Measurements from ENCODE around the gene LRRN2. TPM values are rescaled to one million over a fixed set of nuclear protein-coding genes. Genes with fewer than 3 reads are reported as not detected.

LRRN2 gene
- total RNA-seq, 1 donor from 2014 or later = not detected

- intact Hi-C loops (cut with micrococcal nuclease) = no loop called here
- H3K36me3 Mint-ChIP-seq (ENCODE audit: low read depth) = no peaks in the 10 kb centered on the region
- no peak for TF ChIP-seq CTCF (IDR thresholded peaks at IDR 0.05)
- H3K27me3 Mint-ChIP-seq = peaks cover 23% of the 10 kb centered on the region
- no peak for DNase-seq
- no peak overlapping the region for H3K27ac Mint-ChIP-seq
- no peaks in the 10 kb centered on the region for H3K9me3 Mint-ChIP-seq
- CTCF ChIA-PET = no interaction called here
- H3K4me1 Mint-ChIP-seq = no peaks in the 10 kb centered on the region
- POLR2A ChIA-PET = no interaction called here
- no peak for ATAC-seq (ENCODE audit: low read depth)
- H3K4me3 Mint-ChIP-seq = no peak overlapping the region
Measured at GRCh38 chr1:204697893-204698292, 12.4 kb upstream of the LRRN2 start.

- no peaks in the 10 kb centered on the region for H3K9me3 Mint-ChIP-seq
- no peak for TF ChIP-seq CTCF (IDR thresholded peaks at IDR 0.05)
- CTCF ChIA-PET = no interaction called here
- POLR2A ChIA-PET = no interaction called here
- H3K27ac Mint-ChIP-seq = no peak overlapping the region
- H3K4me3 Mint-ChIP-seq = no peak overlapping the region
- no peak for DNase-seq
- no peaks in the 10 kb centered on the region for H3K4me1 Mint-ChIP-seq
- H3K36me3 Mint-ChIP-seq (ENCODE audit: low read depth) = no peaks in the 10 kb centered on the region
- ATAC-seq (ENCODE audit: low read depth) = no peak
- H3K27me3 Mint-ChIP-seq = peaks cover 25% of the 10 kb centered on the region
- intact Hi-C loops (cut with micrococcal nuclease) = no loop called here
Measured at GRCh38 chr1:204696606-204697005, 11.1 kb upstream of the LRRN2 start.

GRCh38 chr1:204695692-204696091 lies 10.2 kb upstream of the LRRN2 start:
- TF ChIP-seq CTCF (IDR thresholded peaks at IDR 0.05) = no peak
- no peaks in the 10 kb centered on the region for H3K9me3 Mint-ChIP-seq
- intact Hi-C loops (cut with micrococcal nuclease) = no loop called here
- ATAC-seq (ENCODE audit: low read depth) (no peak), DNase-seq (no peak)
- no peaks in the 10 kb centered on the region for H3K4me1 Mint-ChIP-seq
- peaks cover 25% of the 10 kb centered on the region for H3K27me3 Mint-ChIP-seq
- ChIA-PET POLR2A (no interaction called here), CTCF (no interaction called here)
- no peaks in the 10 kb centered on the region for H3K36me3 Mint-ChIP-seq (ENCODE audit: low read depth)
- no peak overlapping the region for H3K27ac Mint-ChIP-seq
- no peak overlapping the region for H3K4me3 Mint-ChIP-seq

- ChIA-PET CTCF (no interaction called here), POLR2A (no interaction called here)
- Mint-ChIP-seq H3K4me1 (no peaks in the 10 kb centered on the region), H3K9me3 (no peaks in the 10 kb centered on the region), H3K4me3 (no peak overlapping the region), H3K27me3 (peaks cover 30% of the 10 kb centered on the region), H3K36me3 (ENCODE audit: low read depth) (no peaks in the 10 kb centered on the region), H3K27ac (no peak overlapping the region)
- ATAC-seq (ENCODE audit: low read depth) (no peak), DNase-seq (no peak)
- no peak for TF ChIP-seq CTCF (IDR thresholded peaks at IDR 0.05)
- intact Hi-C loops (cut with micrococcal nuclease) = no loop called here
Measured at GRCh38 chr1:204694145-204694544, 8.6 kb upstream of the LRRN2 start.

- H3K27ac Mint-ChIP-seq = no peak overlapping the region
- ChIA-PET POLR2A (no interaction called here), CTCF (no interaction called here)
- no peak for TF ChIP-seq CTCF (IDR thresholded peaks at IDR 0.05)
- intact Hi-C loops (cut with micrococcal nuclease) = no loop called here
- ATAC-seq (ENCODE audit: low read depth) = no peak
- H3K27me3 Mint-ChIP-seq = peaks cover 33% of the 10 kb centered on the region
- no peaks in the 10 kb centered on the region for H3K9me3 Mint-ChIP-seq
- no peaks in the 10 kb centered on the region for H3K36me3 Mint-ChIP-seq (ENCODE audit: low read depth)
- H3K4me3 Mint-ChIP-seq = no peak overlapping the region
- H3K4me1 Mint-ChIP-seq = no peaks in the 10 kb centered on the region
- no peak for DNase-seq
Measured at GRCh38 chr1:204692841-204693356, 7.4 kb upstream of the LRRN2 start.
